Measurements from ENCODE around the gene SCAMP2.

SCAMP2 gene

GRCh38 chr15:74815961-74816360 lies 57.2 kb downstream of the SCAMP2 start:
- no peak for DNase-seq

- DNase-seq, result no peak
Observed at GRCh38 chr15:74815121-74815934, 57.8 kb downstream of the SCAMP2 start.

GRCh38 chr15:74812533-74812932 lies 60.6 kb downstream of the SCAMP2 start, which contains the start of gene LMAN1L:
TSS of gene LMAN1L (plus strand) at chr15:74812835. CDS start at chr15:74812855, 20 bp downstream.
- no peak for DNase-seq

GRCh38 chr15:74809956-74810355 lies 63.2 kb downstream of the SCAMP2 start:
- DNase-seq, result no peak

- no peak for DNase-seq
Observed at GRCh38 chr15:74809242-74809641, 63.9 kb downstream of the SCAMP2 start.

GRCh38 chr15:74808840-74809229 lies 64.3 kb downstream of the SCAMP2 start:
- DNase-seq, result no peak

- DNase-seq, result no peak
Observed at GRCh38 chr15:74808078-74808839, 64.9 kb downstream of the SCAMP2 start.

GRCh38 chr15:74807282-74807681 lies 65.9 kb downstream of the SCAMP2 start:
- no peak for DNase-seq

GRCh38 chr15:74804935-74805334 lies 68.2 kb downstream of the SCAMP2 start:
- no peak for DNase-seq

- DNase-seq, result no peak
Observed at GRCh38 chr15:74802862-74803447, 70.2 kb downstream of the SCAMP2 start.

GRCh38 chr15:74802290-74802689 lies 70.9 kb downstream of the SCAMP2 start:
- DNase-seq, result no peak

- DNase-seq, result no peak
Observed at GRCh38 chr15:74801311-74801997, 71.7 kb downstream of the SCAMP2 start.

GRCh38 chr15:74800559-74801094 lies 72.5 kb downstream of the SCAMP2 start:
- no peak for DNase-seq

- peak; percentile 86 for DNase-seq
Observed at GRCh38 chr15:74799856-74800558, 73.2 kb downstream of the SCAMP2 start.

GRCh38 chr15:74799255-74799855 lies 73.8 kb downstream of the SCAMP2 start:
- DNase-seq, result peak; percentile 53

- no peak for DNase-seq
Observed at GRCh38 chr15:74798388-74799254, 74.5 kb downstream of the SCAMP2 start.

GRCh38 chr15:74795966-74796625 lies 77.1 kb downstream of the SCAMP2 start:
- peak; percentile 70 for DNase-seq

GRCh38 chr15:74794970-74795349 lies 78.2 kb downstream of the SCAMP2 start:
- DNase-seq, result peak; percentile 35

- peak; percentile 45 for DNase-seq
Observed at GRCh38 chr15:74794248-74794969, 78.8 kb downstream of the SCAMP2 start.

All from CD4-positive, alpha-beta T cell treated with Interleukin-6 for 4 hours (primary cell).